GM21786 (cell line): ENCODE data around the gene DLGAP3.

Experiments
- ATAC-seq: cut with Tn5 transposase; IDR thresholded peaks from one replicate; pipeline ENCODE4 v1.9.1; 2021; ENCODE audit not compliant: unreplicated experiment

DLGAP3 gene

GRCh38 chr1:34906222-34906621 is 23.2 kb downstream of the DLGAP3 start:
- no peak for ATAC-seq

- ATAC-seq = no peak
These were observed 24.4 kb downstream of the DLGAP3 start for GRCh38 chr1:34905098-34905459.

GRCh38 chr1:34904236-34905097 is 25.0 kb downstream of the DLGAP3 start:
- ATAC-seq = no peak

- no peak for ATAC-seq
These were observed 27.5 kb downstream of the DLGAP3 start for GRCh38 chr1:34901919-34902318.

GRCh38 chr1:34900775-34901502 is 28.5 kb downstream of the DLGAP3 start:
- ATAC-seq = no peak

- ATAC-seq = no peak
These were observed 29.5 kb downstream of the DLGAP3 start for GRCh38 chr1:34899906-34900305.

GRCh38 chr1:34899471-34899870 is 30.0 kb downstream of the DLGAP3 start:
- no peak for ATAC-seq

GRCh38 chr1:34898330-34898761 is 31.1 kb downstream of the DLGAP3 start:
- no peak for ATAC-seq

- ATAC-seq = no peak
These were observed 32.8 kb downstream of the DLGAP3 start for GRCh38 chr1:34896612-34897011.

GRCh38 chr1:34889705-34890104 is 39.7 kb downstream of the DLGAP3 start:
- no peak for ATAC-seq

GRCh38 chr1:34887593-34887992 is 41.9 kb downstream of the DLGAP3 start:
- ATAC-seq = no peak

GRCh38 chr1:34885405-34886247 is 43.8 kb downstream of the DLGAP3 start:
- ATAC-seq = no peak

GRCh38 chr1:34884961-34885360 is 44.5 kb downstream of the DLGAP3 start:
- no peak for ATAC-seq

GRCh38 chr1:34884536-34884935 is 44.9 kb downstream of the DLGAP3 start:
- no peak for ATAC-seq

GRCh38 chr1:34879230-34879629 is 50.2 kb downstream of the DLGAP3 start:
- no peak for ATAC-seq

GRCh38 chr1:34876406-34876805 is 53.0 kb downstream of the DLGAP3 start:
- ATAC-seq = no peak

GRCh38 chr1:34874296-34874952 is 55.0 kb downstream of the DLGAP3 start:
- no peak for ATAC-seq

GRCh38 chr1:34872133-34872503 is 57.3 kb downstream of the DLGAP3 start:
- ATAC-seq = no peak

GRCh38 chr1:34871443-34872132 is 57.9 kb downstream of the DLGAP3 start:
- no peak for ATAC-seq

- ATAC-seq = no peak
These were observed 59.1 kb downstream of the DLGAP3 start for GRCh38 chr1:34870395-34870794.
